BLaER1 treated with 17β-estradiol and CSF1 and Interleukin-3, amounts not matched to agents 10 nM and 100 nM (cell line): ENCODE data around the gene HOXD8.

Source experiments
- H3K27ac ChIP-seq, 11 experiments: shearing (Covaris generic); formaldehyde crosslinking; 2 replicates each; pipeline ENCODE4 v1.8.1; 2022
- H3K27me3 ChIP-seq, 11 experiments: shearing (Covaris generic); formaldehyde crosslinking; 2 replicates each; pipeline ENCODE4 v1.8.1; 2022
- H3K36me3 ChIP-seq, 11 experiments: shearing (Covaris generic); formaldehyde crosslinking; 2 replicates each; pipeline ENCODE4 v1.8.1; 2022
- H3K4me1 ChIP-seq, 10 experiments: shearing (Covaris generic); formaldehyde crosslinking; 2 replicates each; pipeline ENCODE4 v1.8.1; 2022
- H3K4me2 ChIP-seq, 11 experiments: shearing (Covaris generic); formaldehyde crosslinking; 2 replicates each; pipeline ENCODE4 v1.8.1; 2022
- H3K4me3 ChIP-seq, 10 experiments: shearing (Covaris generic); formaldehyde crosslinking; 2 replicates each; pipeline ENCODE4 v1.8.1; 2022
- H3K9ac ChIP-seq, 11 experiments: shearing (Covaris generic); formaldehyde crosslinking; 2 replicates each; pipeline ENCODE4 v1.8.1; 2022
- H3K9me3 ChIP-seq, 11 experiments: shearing (Covaris generic); formaldehyde crosslinking; replicated peaks in 1 of 11; 2 replicates each; pipeline ENCODE4 v1.8.1; 2022
- H4K20me1 ChIP-seq, 11 experiments: shearing (Covaris generic); formaldehyde crosslinking; 2 replicates each; pipeline ENCODE4 v1.8.1; 2022
- Cebpa-rat ChIP-seq, 11 experiments: shearing (Covaris generic); IDR thresholded peaks; 2 replicates each; pipeline ENCODE4 v1.8.1; 2022

HOXD8 gene

GRCh38 chr2:176098366-176099158 lies 30.9 kb upstream of the HOXD8 start:
- Histone ChIP-seq H3K36me3 (no peaks in the 10 kb centered on the region), H3K4me2 (no peak overlapping the region), H3K27me3 (peaks cover 100% of the 10 kb centered on the region in 11 experiments), H3K4me1 (peaks cover 0 to 15% (median 11%) of the 10 kb centered on the region in 10 experiments; a peak in 15 of 20 replicates), H3K27ac (no peak overlapping the region), H3K9me3 (peaks cover 17 to 43% (median 24%) of the 10 kb centered on the region in 11 experiments), H3K4me3 (no peak overlapping the region), H4K20me1 (peaks cover 0 to 91% (median 50%) of the 10 kb centered on the region in 11 experiments; a peak in 16 of 22 replicates), H3K9ac (no peak overlapping the region)
- TF ChIP-seq Cebpa-rat (IDR thresholded peaks at IDR 0.05): no peak

GRCh38 chr2:176099159-176099727 lies 30.3 kb upstream of the HOXD8 start:
- Histone ChIP-seq H3K27me3 (peaks cover 100% of the 10 kb centered on the region in 11 experiments), H3K4me2 (no peak overlapping the region), H3K36me3 (no peaks in the 10 kb centered on the region), H3K9ac (no peak overlapping the region), H3K4me1 (peaks cover 0 to 15% (median 11%) of the 10 kb centered on the region in 10 experiments; a peak in 15 of 20 replicates), H3K27ac (no peak overlapping the region), H3K9me3 (peaks cover 22 to 45% (median 28%) of the 10 kb centered on the region in 11 experiments), H3K4me3 (no peak overlapping the region), H4K20me1 (peaks cover 0 to 91% (median 53%) of the 10 kb centered on the region in 11 experiments; a peak in 16 of 22 replicates)
- TF ChIP-seq Cebpa-rat (IDR thresholded peaks at IDR 0.05): no peak

GRCh38 chr2:176099728-176100546 lies 29.6 kb upstream of the HOXD8 start, which contains the start of gene HOXD12:
Gene HOXD12, plus strand, starts transcription at chr2:176099795. Its CDS starts 7 bp downstream, at chr2:176099802.
- H3K4me1 ChIP-seq: peaks cover 0 to 15% (median 11%) of the 10 kb centered on the region in 10 experiments; a peak in 15 of 20 replicates
- no peaks in the 10 kb centered on the region for H3K36me3 ChIP-seq
- peaks cover 0 to 89% (median 50%) of the 10 kb centered on the region in 11 experiments; a peak in 16 of 22 replicates for H4K20me1 ChIP-seq
- no peak within 1 kb of the TSS for H3K4me3 ChIP-seq
- TF ChIP-seq Cebpa-rat (IDR thresholded peaks at IDR 0.05): no peak
- peaks cover 29 to 52% (median 35%) of the 10 kb centered on the region in 11 experiments for H3K9me3 ChIP-seq
- H3K4me2 ChIP-seq: no peak within 1 kb of the TSS
- H3K9ac ChIP-seq: no peak within 1 kb of the TSS
- peaks cover 100% of the 10 kb centered on the region in 11 experiments for H3K27me3 ChIP-seq
- H3K27ac ChIP-seq: no peak within 1 kb of the TSS

GRCh38 chr2:176100547-176101140 lies 28.9 kb upstream of the HOXD8 start:
- Histone ChIP-seq H3K27ac (no peak overlapping the region), H3K9me3 (peaks cover 36 to 59% (median 42%) of the 10 kb centered on the region in 11 experiments), H3K4me1 (peaks cover 0 to 15% (median 11%) of the 10 kb centered on the region in 10 experiments; a peak in 15 of 20 replicates), H3K36me3 (no peaks in the 10 kb centered on the region), H3K4me2 (no peak overlapping the region), H3K9ac (no peak overlapping the region), H3K27me3 (peaks cover 100% of the 10 kb centered on the region in 11 experiments), H4K20me1 (peaks cover 0 to 82% (median 50%) of the 10 kb centered on the region in 11 experiments; a peak in 16 of 22 replicates), H3K4me3 (no peak overlapping the region)
- no peak for TF ChIP-seq Cebpa-rat (IDR thresholded peaks at IDR 0.05)

- no peaks in the 10 kb centered on the region for H3K36me3 ChIP-seq
- no peak overlapping the region for H3K27ac ChIP-seq
- TF ChIP-seq Cebpa-rat (IDR thresholded peaks at IDR 0.05): no peak
- H3K9ac ChIP-seq: no peak overlapping the region
- H3K4me2 ChIP-seq: no peak overlapping the region
- H3K4me3 ChIP-seq: no peak overlapping the region
- H4K20me1 ChIP-seq: peaks cover 0 to 79% (median 48%) of the 10 kb centered on the region in 11 experiments; a peak in 16 of 22 replicates
- H3K4me1 ChIP-seq: peaks cover 0 to 15% (median 11%) of the 10 kb centered on the region in 10 experiments; a peak in 15 of 20 replicates
- H3K27me3 ChIP-seq: peaks cover 100% of the 10 kb centered on the region in 11 experiments
- peaks cover 41 to 66% (median 49%) of the 10 kb centered on the region in 11 experiments for H3K9me3 ChIP-seq
Measured at GRCh38 chr2:176101216-176101830, 28.2 kb upstream of the HOXD8 start.

- H3K36me3 ChIP-seq: no peaks in the 10 kb centered on the region
- peaks cover 0 to 10% (median 6%) of the 10 kb centered on the region in 10 experiments; a peak in 15 of 20 replicates for H3K4me1 ChIP-seq
- no peak overlapping the region for H3K27ac ChIP-seq
- H3K27me3 ChIP-seq: peaks cover 100% of the 10 kb centered on the region in 11 experiments
- H3K4me2 ChIP-seq: no peak overlapping the region
- no peak overlapping the region for H3K4me3 ChIP-seq
- peaks cover 0 to 73% (median 43%) of the 10 kb centered on the region in 11 experiments; a peak in 16 of 22 replicates for H4K20me1 ChIP-seq
- no peak for TF ChIP-seq Cebpa-rat (IDR thresholded peaks at IDR 0.05)
- peaks cover 46 to 71% (median 54%) of the 10 kb centered on the region in 11 experiments for H3K9me3 ChIP-seq
- no peak overlapping the region for H3K9ac ChIP-seq
Measured at GRCh38 chr2:176101842-176102241, 27.7 kb upstream of the HOXD8 start.

GRCh38 chr2:176102309-176102866 lies 27.1 kb upstream of the HOXD8 start:
- H3K4me2 ChIP-seq: no peak overlapping the region
- peaks cover 0 to 5% (median under 1%) of the 10 kb centered on the region in 10 experiments; a peak in 11 of 20 replicates for H3K4me1 ChIP-seq
- no peak overlapping the region for H3K9ac ChIP-seq
- no peak for TF ChIP-seq Cebpa-rat (IDR thresholded peaks at IDR 0.05)
- no peak overlapping the region for H3K4me3 ChIP-seq
- no peak overlapping the region for H3K27ac ChIP-seq
- no peaks in the 10 kb centered on the region for H3K36me3 ChIP-seq
- H3K27me3 ChIP-seq: peaks cover 99 to 100% (median 100%) of the 10 kb centered on the region in 11 experiments
- H4K20me1 ChIP-seq: peaks cover 0 to 68% (median 37%) of the 10 kb centered on the region in 11 experiments; a peak in 14 of 22 replicates
- peaks cover 52 to 77% (median 59%) of the 10 kb centered on the region in 11 experiments for H3K9me3 ChIP-seq
